DND-41 (cell line): Measurements from ENCODE around the gene PCED1A.

Experiments used
- ATAC-seq: fragments of 200-7000 bp; cut with Tn5 transposase; 3 replicates; pipeline ENCODE4 v1.9.1; 2021; ENCODE audit warnings: low read depth; ENCODE audit not compliant: insufficient read depth
- DNase-seq: peaks from one replicate; pipeline ENCODE4 v3.0.0-alpha.2; 2020
- H2AFZ ChIP-seq: 2 replicates; pipeline ENCODE4 v1.6.0; 2012; ENCODE audit warnings: low read depth, low read length
- H3K27ac ChIP-seq: 2 replicates; pipeline ENCODE4 v1.5.1; 2012; ENCODE audit warnings: low read length, inconsistent platforms
- H3K27me3 ChIP-seq: fragments of 200-600 bp; sonication (generic); 2 replicates; pipeline ENCODE4 v1.6.0; 2012; ENCODE audit warnings: low read length, mild to moderate bottlenecking, inconsistent platforms; ENCODE audit not compliant: insufficient read depth, poor library complexity
- H3K36me3 ChIP-seq: 2 replicates; pipeline ENCODE4 v1.5.1; 2012; ENCODE audit warnings: low read length, inconsistent platforms; ENCODE audit not compliant: insufficient read depth
- H3K4me1 ChIP-seq: 2 replicates; pipeline ENCODE4 v1.5.1; 2012; ENCODE audit warnings: mild to moderate bottlenecking, low read length; ENCODE audit not compliant: insufficient read depth
- H3K4me2 ChIP-seq: 2 replicates; pipeline ENCODE4 v1.6.0; 2012; ENCODE audit warnings: mild to moderate bottlenecking, moderate library complexity, low read length, inconsistent platforms; ENCODE audit not compliant: insufficient read depth
- H3K4me3 ChIP-seq, 2 experiments: fragments of 200-600 bp in 1 of 2; shearing (Covaris generic) in 1 of 2; 2 replicates each; pipeline ENCODE4 v1.5.1; 2012 to 2016; ENCODE audit warnings: inconsistent platforms in 2 of 2, low read length in 2 of 2, mild to moderate bottlenecking in 2 of 2, low read depth in 1 of 2, moderate library complexity in 1 of 2
- H3K79me2 ChIP-seq: 2 replicates; pipeline ENCODE4 v1.6.0; 2012; ENCODE audit warnings: low read length, inconsistent platforms; ENCODE audit not compliant: insufficient read depth
- H3K9ac ChIP-seq: 2 replicates; pipeline ENCODE4 v1.6.0; 2012; ENCODE audit warnings: low read depth, mild to moderate bottlenecking, inconsistent platforms, low read length, moderate library complexity
- H3K9me3 ChIP-seq: 2 replicates; pipeline ENCODE4 v1.5.1; 2012; ENCODE audit warnings: low read length, moderate library complexity, mild to moderate bottlenecking, inconsistent platforms; ENCODE audit not compliant: insufficient read depth, severe bottlenecking
- H4K20me1 ChIP-seq: 2 replicates; pipeline ENCODE4 v1.6.0; 2012; ENCODE audit warnings: low read length; ENCODE audit not compliant: insufficient read depth
- EZH2 ChIP-seq: IDR thresholded peaks from 3 replicates; pipeline ENCODE4 v1.6.1; 2012; ENCODE audit warnings: borderline replicate concordance, low read depth, mild to moderate bottlenecking, moderate library complexity, low read length, inconsistent platforms; ENCODE audit not compliant: severe bottlenecking
- TF ChIP-seq, protein P1 (sequence below): IDR thresholded peaks from 2 replicates; pipeline ENCODE4 v1.5.1; 2012; ENCODE audit warnings: borderline replicate concordance, low read length, moderate library complexity, mild to moderate bottlenecking; ENCODE audit not compliant: poor library complexity, severe bottlenecking; ENCODE audit errors: extremely low read depth

Gene PCED1A

GRCh38 chr20:2888224-2888955 lies 47.9 kb upstream of the PCED1A start:
- no peak overlapping the region for H3K9ac ChIP-seq
- DNase-seq = no peak
- no peaks in the 10 kb centered on the region for H3K27me3 ChIP-seq
- H3K4me3 ChIP-seq = no peak overlapping the region
- peaks cover 3% of the 10 kb centered on the region; the same call in 1 of the 2 replicates for H3K36me3 ChIP-seq
- peaks cover 93% of the 10 kb centered on the region for H3K79me2 ChIP-seq
- H3K9me3 ChIP-seq = peaks cover under 1% of the 10 kb centered on the region
- no peak for ATAC-seq
- H4K20me1 ChIP-seq = peaks cover 55% of the 10 kb centered on the region
- no peak overlapping the region for H3K4me2 ChIP-seq
- H3K27ac ChIP-seq = no peak overlapping the region
- TF ChIP-seq, protein P1, sequence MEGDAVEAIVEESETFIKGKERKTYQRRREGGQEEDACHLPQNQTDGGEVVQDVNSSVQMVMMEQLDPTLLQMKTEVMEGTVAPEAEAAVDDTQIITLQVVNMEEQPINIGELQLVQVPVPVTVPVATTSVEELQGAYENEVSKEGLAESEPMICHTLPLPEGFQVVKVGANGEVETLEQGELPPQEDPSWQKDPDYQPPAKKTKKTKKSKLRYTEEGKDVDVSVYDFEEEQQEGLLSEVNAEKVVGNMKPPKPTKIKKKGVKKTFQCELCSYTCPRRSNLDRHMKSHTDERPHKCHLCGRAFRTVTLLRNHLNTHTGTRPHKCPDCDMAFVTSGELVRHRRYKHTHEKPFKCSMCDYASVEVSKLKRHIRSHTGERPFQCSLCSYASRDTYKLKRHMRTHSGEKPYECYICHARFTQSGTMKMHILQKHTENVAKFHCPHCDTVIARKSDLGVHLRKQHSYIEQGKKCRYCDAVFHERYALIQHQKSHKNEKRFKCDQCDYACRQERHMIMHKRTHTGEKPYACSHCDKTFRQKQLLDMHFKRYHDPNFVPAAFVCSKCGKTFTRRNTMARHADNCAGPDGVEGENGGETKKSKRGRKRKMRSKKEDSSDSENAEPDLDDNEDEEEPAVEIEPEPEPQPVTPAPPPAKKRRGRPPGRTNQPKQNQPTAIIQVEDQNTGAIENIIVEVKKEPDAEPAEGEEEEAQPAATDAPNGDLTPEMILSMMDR = no peak
- no peak for TF ChIP-seq EZH2
- H2AFZ ChIP-seq = no peak overlapping the region
- no peaks in the 10 kb centered on the region for H3K4me1 ChIP-seq

- no peak overlapping the region for H2AFZ ChIP-seq
- no peaks in the 10 kb centered on the region for H3K4me1 ChIP-seq
- H3K27ac ChIP-seq = no peak overlapping the region
- TF ChIP-seq EZH2 = no peak
- TF ChIP-seq, protein P1 = no peak
- no peaks in the 10 kb centered on the region; the same call in 1 of the 2 replicates for H3K36me3 ChIP-seq
- no peak overlapping the region for H3K9ac ChIP-seq
- DNase-seq (no peak), ATAC-seq (no peak)
- no peaks in the 10 kb centered on the region for H3K9me3 ChIP-seq
- peaks cover 91% of the 10 kb centered on the region for H3K79me2 ChIP-seq
- H3K4me3 ChIP-seq = no peak overlapping the region
- H3K4me2 ChIP-seq = no peak overlapping the region
- H3K27me3 ChIP-seq = no peaks in the 10 kb centered on the region
- H4K20me1 ChIP-seq = peaks cover 58% of the 10 kb centered on the region
These were observed 47.3 kb upstream of the PCED1A start for GRCh38 chr20:2887715-2888114.

GRCh38 chr20:2883726-2884637 lies 43.5 kb upstream of the PCED1A start:
- Histone ChIP-seq H3K4me1 (no peaks in the 10 kb centered on the region), H3K4me2 (no peak overlapping the region)

DNA sequence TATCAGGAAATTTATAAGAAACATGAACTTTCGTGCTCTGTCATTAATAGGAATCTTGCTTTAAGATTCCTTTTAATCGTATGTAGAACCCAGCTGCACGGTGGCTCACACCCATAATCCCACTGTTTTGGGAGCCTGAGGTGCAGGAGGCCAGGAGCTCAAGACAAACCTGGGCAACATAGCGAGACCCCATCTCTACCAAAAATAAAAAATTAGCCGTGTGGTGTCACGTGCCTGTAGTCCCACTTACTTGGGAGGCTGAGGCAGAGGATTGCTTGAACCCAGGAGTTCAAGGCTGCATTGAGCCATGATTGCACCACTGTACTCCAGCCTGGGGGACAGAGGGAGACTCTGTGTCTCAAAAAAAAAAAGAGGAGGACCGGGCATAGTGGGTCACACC lies 40.2 kb upstream of the PCED1A start:
- Histone ChIP-seq H3K4me2 (no peak overlapping the region), H3K27me3 (no peaks in the 10 kb centered on the region), H2AFZ (no peak overlapping the region), H3K36me3 (peaks cover 9% of the 10 kb centered on the region), H3K9ac (no peak overlapping the region), H3K27ac (no peak overlapping the region), H3K9me3 (no peaks in the 10 kb centered on the region), H3K79me2 (peaks cover 93% of the 10 kb centered on the region), H3K4me1 (peaks cover 11% of the 10 kb centered on the region), H3K4me3 (no peak overlapping the region), H4K20me1 (peaks cover 56% of the 10 kb centered on the region)
- no peak for TF ChIP-seq EZH2
- TF ChIP-seq, protein P1 = no peak
- DNase-seq (no peak), ATAC-seq (no peak)

More at GRCh38 chr20:2883726-2884637, 43.5 kb upstream of the PCED1A start:
- Histone ChIP-seq H3K27ac (no peak overlapping the region), H4K20me1 (peaks cover 63% of the 10 kb centered on the region), H3K4me3 (no peak overlapping the region), H3K36me3 (no peaks in the 10 kb centered on the region; the same call in 1 of the 2 replicates), H2AFZ (no peak overlapping the region), H3K79me2 (peaks cover 92% of the 10 kb centered on the region), H3K9me3 (no peaks in the 10 kb centered on the region), H3K27me3 (no peaks in the 10 kb centered on the region), H3K9ac (no peak overlapping the region)
- no peak for ATAC-seq
- no peak for TF ChIP-seq EZH2
- DNase-seq = no peak
